ENCODE results near the gene PRKAG2. TPM values are rescaled to one million over a fixed set of nuclear protein-coding genes. Genes with fewer than 3 reads are reported as not detected.
A peak's percentile ranks its signal among the peaks of the same experiment; 100 is the strongest.

Gene PRKAG2
- total RNA-seq, 1 donor from 2014 or later = 17.9 TPM

DNA sequence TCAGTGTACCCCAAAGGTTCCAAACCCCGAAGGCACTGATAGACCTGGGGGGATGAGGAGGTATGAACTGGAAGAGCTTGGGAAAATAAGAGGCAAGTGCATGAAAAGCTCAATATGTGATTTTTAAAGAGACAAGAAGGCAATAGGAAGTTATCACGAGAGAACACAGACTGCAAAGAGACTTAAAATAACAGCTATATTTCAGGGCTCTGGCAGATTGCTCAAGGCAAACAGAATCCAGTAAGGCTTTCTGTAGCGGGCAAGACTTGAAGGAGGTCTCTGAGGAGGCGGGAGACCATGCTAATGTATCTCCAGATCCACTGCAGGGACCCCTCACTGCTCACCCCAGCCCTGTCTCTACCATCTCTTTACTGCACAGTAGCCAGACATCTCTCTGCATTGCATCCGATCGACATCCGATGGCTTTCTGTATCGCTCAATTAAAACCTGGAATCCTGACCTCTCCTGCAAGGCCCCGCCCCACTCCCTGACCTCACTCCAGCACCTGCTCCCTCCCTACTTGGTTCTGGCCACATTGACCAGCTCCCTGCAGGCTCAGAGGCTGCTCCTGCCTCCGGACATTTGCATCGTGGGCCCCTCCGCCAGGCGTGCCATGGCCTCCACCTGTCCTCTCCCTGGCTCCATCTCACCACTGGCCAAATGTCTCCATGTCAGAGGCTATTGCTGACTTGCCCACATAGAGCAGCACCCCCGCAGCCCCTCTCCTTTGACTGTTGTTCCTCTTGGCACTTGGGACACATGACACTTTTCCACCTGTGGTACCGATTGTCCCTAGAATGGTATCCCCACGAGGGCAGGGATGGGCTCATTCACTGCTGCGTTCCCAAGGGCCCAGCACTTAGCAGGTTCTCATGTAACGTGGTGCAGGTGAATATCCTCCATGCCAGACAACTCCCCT is 118.0 kb downstream of the PRKAG2 start:
- Mint-ChIP-seq H3K27ac (peak overlapping the region; percentile 65), H3K4me1 (ENCODE audit: unreplicated experiment) (peaks cover 34% of the 10 kb centered on the region), H3K27me3 (peaks cover 17% of the 10 kb centered on the region), H3K9me3 (no peaks in the 10 kb centered on the region), H3K4me3 (no peak overlapping the region), H3K36me3 (no peaks in the 10 kb centered on the region)
- TF ChIP-seq CTCF (conservative IDR thresholded peaks at IDR 0.05) = no peak
- DNase-seq (ENCODE audit: extremely low spot score, unreplicated experiment) = no peak

DNA sequence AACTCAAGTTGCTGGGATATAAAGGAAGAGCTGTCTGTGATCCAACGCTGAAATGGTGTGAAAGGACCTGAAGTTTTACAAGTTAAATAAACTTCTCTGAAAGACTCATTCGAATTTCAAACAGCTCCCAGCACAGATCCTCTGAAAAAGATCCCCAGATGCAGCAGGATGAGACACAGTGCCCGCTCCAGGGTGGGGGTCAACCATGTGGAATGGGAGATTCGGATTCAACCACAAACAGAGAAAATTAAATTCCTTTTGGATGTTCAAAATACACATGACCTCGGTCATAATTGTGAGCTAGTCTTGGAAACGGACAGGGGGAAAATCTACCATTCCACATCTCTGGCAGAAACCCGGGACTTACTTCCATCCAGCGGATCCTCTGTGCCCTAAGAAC is 119.6 kb downstream of the PRKAG2 start:
- Mint-ChIP-seq H3K4me3 (no peak overlapping the region), H3K27me3 (peaks cover 7% of the 10 kb centered on the region), H3K9me3 (no peaks in the 10 kb centered on the region), H3K27ac (peak overlapping the region; percentile 56), H3K36me3 (no peaks in the 10 kb centered on the region), H3K4me1 (ENCODE audit: unreplicated experiment) (peaks cover 36% of the 10 kb centered on the region)
- no peak for DNase-seq (ENCODE audit: extremely low spot score, unreplicated experiment)
- TF ChIP-seq CTCF (conservative IDR thresholded peaks at IDR 0.05) = no peak

DNA sequence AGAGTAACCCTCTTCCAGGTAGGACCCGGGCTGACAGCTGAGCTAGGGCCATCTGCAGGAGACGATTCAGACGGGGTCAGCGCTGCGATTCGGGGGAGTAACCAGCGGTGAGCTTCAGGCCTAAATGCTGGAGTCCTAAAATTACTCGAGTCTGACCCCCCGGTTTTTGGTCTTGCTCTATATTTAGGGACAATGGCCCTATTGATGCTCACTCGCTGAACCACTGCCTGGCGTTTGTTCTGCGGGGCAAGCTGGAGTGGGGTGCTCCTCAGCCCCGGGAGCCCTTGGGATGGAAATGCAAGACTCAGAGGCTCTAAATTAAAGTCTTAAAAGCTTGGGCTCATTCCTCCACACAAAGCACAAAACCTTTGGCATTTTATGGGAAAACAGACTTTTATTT is 120.0 kb downstream of the PRKAG2 start:
- no peak for DNase-seq (ENCODE audit: extremely low spot score, unreplicated experiment)
- peaks cover 7% of the 10 kb centered on the region for H3K27me3 Mint-ChIP-seq
- no peak overlapping the region for H3K4me3 Mint-ChIP-seq
- TF ChIP-seq CTCF (conservative IDR thresholded peaks at IDR 0.05) = no peak
- H3K9me3 Mint-ChIP-seq = no peaks in the 10 kb centered on the region
- peaks cover 2% of the 10 kb centered on the region for H3K36me3 Mint-ChIP-seq
- peak overlapping the region; percentile 56 for H3K27ac Mint-ChIP-seq
- H3K4me1 Mint-ChIP-seq (ENCODE audit: unreplicated experiment) = peaks cover 36% of the 10 kb centered on the region

DNA sequence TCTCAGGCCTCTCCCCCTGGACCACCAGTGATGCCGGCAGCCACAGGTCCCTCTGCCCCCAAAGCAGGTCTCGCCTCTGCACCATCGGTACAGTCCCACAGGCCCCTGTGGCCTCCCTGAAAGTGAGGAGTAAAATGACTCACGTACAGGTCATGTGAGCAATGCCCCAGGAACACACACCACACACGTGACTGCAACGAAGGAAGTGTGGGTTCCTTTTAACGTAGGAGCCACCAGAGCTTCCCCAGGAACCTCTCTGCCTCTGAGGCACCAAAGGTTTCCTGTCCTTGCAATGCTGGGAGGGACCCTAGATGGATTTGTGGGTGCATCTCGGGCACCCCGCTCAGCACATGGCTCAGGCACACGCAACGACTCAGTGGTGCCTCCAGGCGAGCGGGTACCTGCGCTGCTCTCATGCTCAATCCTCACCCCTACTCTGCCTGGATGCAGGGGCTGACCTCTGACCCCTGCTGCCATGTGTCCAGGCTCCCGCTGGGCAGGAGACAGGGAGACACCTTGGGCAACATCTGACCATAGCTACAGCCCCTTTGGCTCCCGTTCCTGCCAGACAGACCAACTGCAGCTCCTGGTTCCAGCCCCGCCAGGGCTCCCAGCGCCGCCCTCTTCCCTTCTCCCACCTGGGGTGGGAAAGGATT is 120.7 kb downstream of the PRKAG2 start:
- H3K4me1 Mint-ChIP-seq (ENCODE audit: unreplicated experiment) = peaks cover 32% of the 10 kb centered on the region
- no peak for DNase-seq (ENCODE audit: extremely low spot score, unreplicated experiment)

More for the DNA sequence above, 120.7 kb downstream of the PRKAG2 start:
- TF ChIP-seq CTCF (conservative IDR thresholded peaks at IDR 0.05) = no peak
- Mint-ChIP-seq H3K4me3 (no peak overlapping the region), H3K27ac (peak overlapping the region; percentile 56), H3K36me3 (peaks cover 3% of the 10 kb centered on the region), H3K27me3 (peaks cover 4% of the 10 kb centered on the region), H3K9me3 (no peaks in the 10 kb centered on the region)

Data from type B pancreatic cell (in vitro differentiated cells).